WTC11 (cell line): ENCODE results near the gene PRKN. TPM values are rescaled to one million over a fixed set of nuclear protein-coding genes. Genes with fewer than 3 reads are reported as not detected.

Experiments used
- ATAC-seq: fragments of 200-7000 bp; cut with Tn5 transposase; 2 replicates; pipeline ENCODE4 v1.10.0; 2021; ENCODE audit warnings: mild to moderate bottlenecking, moderate library complexity
- CTCF ChIA-PET: fragments of 300-600 bp; sonication (Branson Sonifier 250); formaldehyde crosslinking; loops from one replicate; lab custom pipeline; 2021; ENCODE audit warnings: antibody characterized with exemption; lab: Charles Lee
- POLR2A ChIA-PET: fragments of 350-600 bp; sonication (Branson Sonifier 250); formaldehyde crosslinking; loops from one replicate; lab custom pipeline; 2021; ENCODE audit warnings: antibody characterized with exemption; lab: Charles Lee
- DNase-seq: peaks from one replicate; pipeline ENCODE4 v3.0.0; 2021; ENCODE audit warnings: low spot score
- H3K27ac Mint-ChIP-seq: 2 replicates; pipeline ENCODE4 v1.8.0; 2021; ENCODE audit warnings: mixed read lengths
- H3K27me3 Mint-ChIP-seq: 2 replicates; pipeline ENCODE4 v1.8.0; 2021; ENCODE audit warnings: low read depth, mild to moderate bottlenecking, moderate library complexity, mixed read lengths
- H3K36me3 Mint-ChIP-seq: 2 replicates; pipeline ENCODE4 v1.8.0; 2021; ENCODE audit warnings: mixed read lengths
- H3K4me1 Mint-ChIP-seq: 2 replicates; pipeline ENCODE4 v1.8.0; 2022; ENCODE audit warnings: mixed read lengths
- H3K4me3 Mint-ChIP-seq: 2 replicates; pipeline ENCODE4 v1.8.0; 2021; ENCODE audit warnings: mild to moderate bottlenecking, moderate library complexity, mixed read lengths
- H3K9me3 Mint-ChIP-seq: 2 replicates; pipeline ENCODE4 v1.8.0; 2021; ENCODE audit warnings: mixed read lengths
- CREM ChIP-seq: sonication (generic); formaldehyde crosslinking; IDR thresholded peaks from 2 replicates; pipeline ENCODE4 v1.8.1; 2022; ENCODE audit warnings: mild to moderate bottlenecking, missing genetic modification reagents, moderate library complexity
- E2F1 ChIP-seq: sonication (generic); formaldehyde crosslinking; IDR thresholded peaks from 2 replicates; pipeline ENCODE4 v1.8.0; 2022; ENCODE audit warnings: mild to moderate bottlenecking, missing genetic modification reagents
- E2F5 ChIP-seq: sonication (generic); formaldehyde crosslinking; IDR thresholded peaks from 2 replicates; pipeline ENCODE4 v1.8.1; 2022; ENCODE audit warnings: mild to moderate bottlenecking, moderate library complexity, missing genetic modification reagents
- ESRRA ChIP-seq: sonication (generic); formaldehyde crosslinking; IDR thresholded peaks from 2 replicates; pipeline ENCODE4 v1.8.1; 2022; ENCODE audit warnings: mild to moderate bottlenecking, missing genetic modification reagents, borderline replicate concordance
- FOXK1 ChIP-seq: sonication (generic); formaldehyde crosslinking; IDR thresholded peaks from 2 replicates; pipeline ENCODE4 v1.8.0; 2022; ENCODE audit warnings: mild to moderate bottlenecking, moderate library complexity, missing genetic modification reagents
- GABPB1 ChIP-seq: sonication (generic); formaldehyde crosslinking; IDR thresholded peaks from 2 replicates; pipeline ENCODE4 v1.8.1; 2023; ENCODE audit warnings: mild to moderate bottlenecking, missing genetic modification reagents
- GRHL2 ChIP-seq: fragments of 250-450 bp; sonication (Bioruptor Pico); IDR thresholded peaks from 2 replicates; pipeline ENCODE4 v1.8.0; 2022; ENCODE audit warnings: mild to moderate bottlenecking, moderate library complexity; ENCODE audit not compliant: insufficient replicate concordance, severe bottlenecking
- HMGXB4 ChIP-seq: sonication (generic); formaldehyde crosslinking; IDR thresholded peaks from 2 replicates; pipeline ENCODE4 v1.8.1; 2023; ENCODE audit warnings: mild to moderate bottlenecking, moderate library complexity, missing genetic modification reagents
- MAX ChIP-seq: sonication (generic); formaldehyde crosslinking; IDR thresholded peaks from 2 replicates; pipeline ENCODE4 v1.8.0; 2022; ENCODE audit warnings: mild to moderate bottlenecking, missing genetic modification reagents
- MYBL2 ChIP-seq: sonication (generic); formaldehyde crosslinking; IDR thresholded peaks from 2 replicates; pipeline ENCODE4 v1.8.1; 2023; ENCODE audit warnings: mild to moderate bottlenecking, moderate library complexity, missing genetic modification reagents
- NFYB ChIP-seq: sonication (generic); formaldehyde crosslinking; conservative IDR thresholded peaks from 2 replicates; pipeline ENCODE4 v1.8.0; 2022; ENCODE audit warnings: low read depth, missing genetic modification reagents
- PRDM15 ChIP-seq: sonication (generic); formaldehyde crosslinking; IDR thresholded peaks from 2 replicates; pipeline ENCODE4 v1.8.0; 2022; ENCODE audit warnings: missing genetic modification reagents
- RORB ChIP-seq: fragments of 250-450 bp; sonication (Bioruptor Pico); IDR thresholded peaks from 2 replicates; pipeline ENCODE4 v1.9.0; 2021; ENCODE audit warnings: mild to moderate bottlenecking
- SOX15 ChIP-seq: fragments of 250-450 bp; sonication (Bioruptor Pico); IDR thresholded peaks from 2 replicates; pipeline ENCODE4 v1.9.0; 2021; ENCODE audit warnings: mild to moderate bottlenecking
- USF2 ChIP-seq: sonication (generic); formaldehyde crosslinking; IDR thresholded peaks from 2 replicates; pipeline ENCODE4 v1.8.1; 2023; ENCODE audit warnings: mild to moderate bottlenecking, missing genetic modification reagents, moderate library complexity
- ZNF121 ChIP-seq: sonication (generic); formaldehyde crosslinking; IDR thresholded peaks from 2 replicates; pipeline ENCODE4 v1.8.0; 2023; ENCODE audit warnings: missing genetic modification reagents
- ZNF281 ChIP-seq: sonication (generic); formaldehyde crosslinking; IDR thresholded peaks from 2 replicates; pipeline ENCODE4 v1.8.0; 2023; ENCODE audit warnings: mild to moderate bottlenecking, missing genetic modification reagents
- ZNF416 ChIP-seq: fragments of 250-450 bp; sonication (Bioruptor Pico); IDR thresholded peaks from 2 replicates; pipeline ENCODE4 v1.9.0; 2021; ENCODE audit warnings: mild to moderate bottlenecking, inconsistent platforms
- ZNF671 ChIP-seq: fragments of 250-450 bp; sonication (Bioruptor Pico); IDR thresholded peaks from 2 replicates; pipeline ENCODE4 v1.8.0; 2021; ENCODE audit warnings: mild to moderate bottlenecking
- total RNA-seq: library from RNA; stranded (reverse); gene quantifications from 3 replicates; pipeline ENCODE4 v1.2.3, GENCODE V29; 2021

PRKN gene
- total RNA-seq, 1 experiment from 2014 or later = 0.59 TPM

GRCh38 chr6:162636167-162636566, 91.4 kb downstream of the PRKN start (continued):
- no peak for TF ChIP-seq ZNF281 (CRISPR knock-in tag)
- TF ChIP-seq GABPB1 (CRISPR knock-in tag) = no peak
- TF ChIP-seq NFYB (CRISPR knock-in tag) = no peak
- TF ChIP-seq, all 79 proteins: peak for 0

- Mint-ChIP-seq H3K27ac (no peak overlapping the region), H3K4me1 (peaks cover 13% of the 10 kb centered on the region; the same call in 1 of the 2 replicates), H3K4me3 (no peak overlapping the region), H3K9me3 (peaks cover 5% of the 10 kb centered on the region; the same call in 1 of the 2 replicates), H3K27me3 (no peaks in the 10 kb centered on the region), H3K36me3 (0 out of 2 replicates have a peak, but pooled peaks cover 10% of the 10 kb centered on the region)
- DNase-seq (no peak), ATAC-seq (no peak)
- ChIA-PET POLR2A (no interaction called here), CTCF (no interaction called here)
- TF ChIP-seq MYBL2 (CRISPR knock-in tag) (no peak), GRHL2 (no peak), FOXK1 (CRISPR knock-in tag) (no peak), CREM (CRISPR knock-in tag) (no peak), HMGXB4 (CRISPR knock-in tag) (no peak), ESRRA (no peak), USF2 (CRISPR knock-in tag) (no peak), ZNF416 (CRISPR knock-in tag) (no peak), E2F5 (CRISPR knock-in tag) (no peak), MAX (CRISPR knock-in tag) (no peak), SOX15 (CRISPR knock-in tag) (no peak), ZNF121 (no peak), E2F1 (CRISPR knock-in tag) (no peak)
These were observed 96.0 kb downstream of the PRKN start for GRCh38 chr6:162631546-162631945.

GRCh38 chr6:162630069-162630468, 97.5 kb downstream of the PRKN start:
- POLR2A ChIA-PET = no interaction called here
- Mint-ChIP-seq H3K9me3 (peaks cover 5% of the 10 kb centered on the region; the same call in 1 of the 2 replicates), H3K4me1 (peaks cover 25% of the 10 kb centered on the region), H3K36me3 (peaks cover 10% of the 10 kb centered on the region; the same call in 1 of the 2 replicates), H3K27me3 (no peaks in the 10 kb centered on the region), H3K4me3 (no peak overlapping the region), H3K27ac (no peak overlapping the region)
- TF ChIP-seq ZNF671 (no peak), MAX (CRISPR knock-in tag) (no peak), PRDM15 (CRISPR knock-in tag) (no peak), HMGXB4 (CRISPR knock-in tag) (no peak), RORB (CRISPR knock-in tag) (no peak)
- CTCF ChIA-PET = no interaction called here
- ATAC-seq (no peak), DNase-seq (no peak)
